HepG2 (cell line): ENCODE data around the gene AP3M1. TPM values are rescaled to one million over a fixed set of nuclear protein-coding genes. Genes with fewer than 3 reads are reported as not detected.
A peak's percentile ranks its signal among the peaks of the same experiment; 100 is the strongest.

Experiments used
- ARNTL ChIP-seq: sonication (generic); formaldehyde crosslinking; IDR thresholded peaks from 2 replicates; pipeline ENCODE4 v1.4.0; 2020; ENCODE audit warnings: mild to moderate bottlenecking, missing genetic modification reagents
- BCL6 ChIP-seq: IDR thresholded peaks from 2 replicates; pipeline ENCODE4 v1.6.1; 2016; ENCODE audit warnings: missing genetic modification reagents, missing compliant biosample characterization
- CBFB ChIP-seq: sonication (generic); formaldehyde crosslinking; IDR thresholded peaks from 2 replicates; pipeline ENCODE4 v1.4.0; 2020; ENCODE audit warnings: missing genetic modification reagents
- HHEX ChIP-seq: IDR thresholded peaks from 2 replicates; pipeline ENCODE4 v1.6.1; 2016; ENCODE audit warnings: control low read depth
- HNRNPL ChIP-seq: fragments of 200-400 bp; formaldehyde crosslinking; IDR thresholded peaks from 2 replicates; pipeline ENCODE4 v1.6.1; 2017; ENCODE audit warnings: mild to moderate bottlenecking, low read depth, low read length
- KDM3A ChIP-seq: IDR thresholded peaks from 2 replicates; pipeline ENCODE4 v1.6.1; 2018; ENCODE audit warnings: low read depth, missing compliant biosample characterization
- SP2 ChIP-seq: sonication (generic); formaldehyde crosslinking; IDR thresholded peaks from 2 replicates; pipeline ENCODE4 v1.5.1; 2020; ENCODE audit warnings: mild to moderate bottlenecking, missing genetic modification reagents
- SP4 ChIP-seq: sonication (generic); formaldehyde crosslinking; IDR thresholded peaks from 2 replicates; pipeline ENCODE4 v1.8.1; 2023; ENCODE audit warnings: mild to moderate bottlenecking, missing genetic modification reagents
- TARDBP ChIP-seq: sonication (generic); formaldehyde crosslinking; IDR thresholded peaks from 2 replicates; pipeline ENCODE4 v1.8.0; 2022; ENCODE audit warnings: mild to moderate bottlenecking, missing genetic modification reagents
- TCF12 ChIP-seq, 2 experiments: fragments of 450-650 bp in 1 of 2; sonication (generic) in 1 of 2; formaldehyde crosslinking in 1 of 2; IDR thresholded peaks; 2 replicates each; pipeline versions ENCODE4 v1.6.1 to v1.8.0; 2017 to 2022; ENCODE audit warnings: antibody characterized with exemption in 1 of 2, mild to moderate bottlenecking in 1 of 2, missing genetic modification reagents in 1 of 2, moderate library complexity in 1 of 2
- TCF7L2 ChIP-seq: IDR thresholded peaks from 2 replicates; pipeline ENCODE4 v1.6.1; 2011; ENCODE audit warnings: mild to moderate bottlenecking, low read depth, low read length, moderate library complexity
- TP53 ChIP-seq: sonication (generic); formaldehyde crosslinking; conservative IDR thresholded peaks from 2 replicates; pipeline ENCODE4 v1.4.0; 2020; ENCODE audit warnings: missing genetic modification reagents
- ZBTB42 ChIP-seq: sonication (generic); formaldehyde crosslinking; IDR thresholded peaks from 2 replicates; pipeline ENCODE4 v1.5.0; 2020; ENCODE audit warnings: mild to moderate bottlenecking, missing genetic modification reagents
- ZNF292 ChIP-seq: sonication (generic); formaldehyde crosslinking; IDR thresholded peaks from 2 replicates; pipeline ENCODE4 v1.8.1; 2022; ENCODE audit warnings: mild to moderate bottlenecking, low read depth, missing genetic modification reagents, borderline replicate concordance
- ZNF780A ChIP-seq: sonication (generic); formaldehyde crosslinking; IDR thresholded peaks from 2 replicates; pipeline ENCODE4 v1.8.0; 2022; ENCODE audit warnings: mild to moderate bottlenecking, missing genetic modification reagents, moderate library complexity
- ZNF792 ChIP-seq: IDR thresholded peaks from 2 replicates; pipeline ENCODE4 v1.6.1; 2016
- ZZZ3 ChIP-seq: sonication (generic); formaldehyde crosslinking; IDR thresholded peaks from 2 replicates; pipeline ENCODE4 v1.4.0; 2020; ENCODE audit warnings: missing genetic modification reagents, mild to moderate bottlenecking, borderline replicate concordance
- polyA plus RNA-seq, 8 experiments: library from polyadenylated mRNA; depleted of rRNA in 3 of 8; stranded (reverse) in 7 of 8; unstranded in 1 of 8; fragments of >200 nt; fragmentation: Illumina TruSeq in 4 of 8; extraction: Trizol in 4 of 8; gene quantifications; 2 replicates each; pipeline versions ENCODE4 v1.2.1 to v1.2.3, GENCODE V29; 2011 to 2016; ENCODE audit warnings: low read depth in 4 of 8, missing spikeins in 1 of 8, mixed read lengths in 1 of 8; ENCODE audit not compliant: insufficient read depth in 1 of 8
- total RNA-seq, 5 experiments: library from RNA; depleted of rRNA; stranded (reverse); fragments of >200 nt; fragmentation: Illumina TruSeq; extraction: Trizol; gene quantifications; 2 replicates each; pipeline ENCODE4 v1.2.3, GENCODE V29; 2016; ENCODE audit warnings: low read depth in 1 of 5
- TF ChIP-seq, protein P1 (sequence below): sonication (generic); formaldehyde crosslinking; IDR thresholded peaks from 2 replicates; pipeline ENCODE4 v1.5.1; 2020; ENCODE audit warnings: mild to moderate bottlenecking, moderate library complexity, missing genetic modification reagents
- TF ChIP-seq, protein P2 (sequence below): sonication (generic); formaldehyde crosslinking; IDR thresholded peaks from 2 replicates; pipeline ENCODE4 v1.8.1; 2023; ENCODE audit warnings: mild to moderate bottlenecking, missing genetic modification reagents, borderline replicate concordance
- TF ChIP-seq, protein P3 (sequence below): sonication (generic); formaldehyde crosslinking; IDR thresholded peaks from 2 replicates; pipeline ENCODE4 v1.4.0; 2020; ENCODE audit warnings: missing genetic modification reagents
- TF ChIP-seq, protein P4 (sequence below): sonication (generic); formaldehyde crosslinking; IDR thresholded peaks from 2 replicates; pipeline ENCODE4 v1.4.0; 2020; ENCODE audit warnings: missing genetic modification reagents, borderline replicate concordance
- TF ChIP-seq, protein P5 (sequence below): sonication (generic); formaldehyde crosslinking; IDR thresholded peaks from 2 replicates; pipeline ENCODE4 v1.5.0; 2020; ENCODE audit warnings: missing genetic modification reagents

The AP3M1 gene
- total and polyA plus RNA-seq, 2 of the 13 experiments (the other 11 are each of a cell fraction or from before 2014, with no cell fraction given), result 29.0 to 31.6 TPM

DNA sequence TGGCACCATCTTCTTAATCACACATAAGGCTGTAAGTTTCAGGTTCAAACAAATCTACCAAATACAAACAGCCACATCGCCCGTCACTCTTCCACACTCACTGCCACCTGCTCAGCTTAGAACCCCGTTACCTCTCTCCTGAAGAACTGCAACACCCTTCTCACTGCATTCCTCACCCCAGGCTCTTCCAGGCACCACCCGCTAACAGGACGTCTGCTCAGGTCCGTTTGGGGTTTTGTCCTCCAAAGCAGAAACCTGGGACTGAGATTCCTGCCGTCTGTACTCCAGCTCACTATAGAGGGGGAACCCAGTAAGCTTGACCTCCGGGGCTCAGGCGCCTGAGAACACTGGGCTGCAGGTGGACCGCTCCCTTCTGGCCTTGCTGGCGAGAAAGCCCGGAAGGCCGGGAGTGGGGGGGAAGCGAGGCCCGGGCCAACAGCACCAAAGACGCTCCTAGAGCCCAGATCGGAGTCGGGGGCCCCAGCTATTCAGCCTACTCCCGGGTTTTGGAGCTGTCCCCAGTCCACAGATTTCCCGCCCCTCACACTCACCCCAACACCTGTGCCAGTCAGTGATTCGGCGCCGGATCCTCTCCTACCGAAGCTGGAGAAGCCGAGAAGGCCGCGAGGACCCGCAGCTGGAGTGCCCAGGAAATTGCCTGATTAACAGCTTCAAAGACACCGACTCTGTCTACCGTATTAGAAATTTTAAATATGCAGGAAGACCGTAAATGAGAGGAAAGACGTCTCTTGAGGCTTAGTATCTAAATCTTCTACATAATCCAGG, at the start of gene AP3M1 (continued):
- no peak for TF ChIP-seq SP4 (CRISPR knock-in tag)
- TF ChIP-seq, protein P1, sequence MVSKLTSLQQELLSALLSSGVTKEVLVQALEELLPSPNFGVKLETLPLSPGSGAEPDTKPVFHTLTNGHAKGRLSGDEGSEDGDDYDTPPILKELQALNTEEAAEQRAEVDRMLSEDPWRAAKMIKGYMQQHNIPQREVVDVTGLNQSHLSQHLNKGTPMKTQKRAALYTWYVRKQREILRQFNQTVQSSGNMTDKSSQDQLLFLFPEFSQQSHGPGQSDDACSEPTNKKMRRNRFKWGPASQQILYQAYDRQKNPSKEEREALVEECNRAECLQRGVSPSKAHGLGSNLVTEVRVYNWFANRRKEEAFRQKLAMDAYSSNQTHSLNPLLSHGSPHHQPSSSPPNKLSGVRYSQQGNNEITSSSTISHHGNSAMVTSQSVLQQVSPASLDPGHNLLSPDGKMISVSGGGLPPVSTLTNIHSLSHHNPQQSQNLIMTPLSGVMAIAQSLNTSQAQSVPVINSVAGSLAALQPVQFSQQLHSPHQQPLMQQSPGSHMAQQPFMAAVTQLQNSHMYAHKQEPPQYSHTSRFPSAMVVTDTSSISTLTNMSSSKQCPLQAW, result peak; percentile 39; the same call in 1 of the 2 replicates
- peak; percentile 76 for TF ChIP-seq TCF7L2
- TF ChIP-seq ZBTB42 (CRISPR knock-in tag), result 0 out of 2 replicates have a peak, but pooled peaks have one; percentile 40
- TF ChIP-seq HHEX, result no peak
- TF ChIP-seq, protein P2, sequence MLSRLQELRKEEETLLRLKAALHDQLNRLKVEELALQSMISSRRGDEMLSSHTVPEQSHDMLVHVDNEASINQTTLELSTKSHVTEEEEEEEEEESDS (CRISPR knock-in tag), result no peak
- TF ChIP-seq TP53, result no peak
- 0 out of 2 replicates have a peak, but pooled peaks have one; percentile 9 for TF ChIP-seq ZZZ3 (CRISPR knock-in tag)
- TF ChIP-seq CBFB, result no peak
- TF ChIP-seq, protein P3, sequence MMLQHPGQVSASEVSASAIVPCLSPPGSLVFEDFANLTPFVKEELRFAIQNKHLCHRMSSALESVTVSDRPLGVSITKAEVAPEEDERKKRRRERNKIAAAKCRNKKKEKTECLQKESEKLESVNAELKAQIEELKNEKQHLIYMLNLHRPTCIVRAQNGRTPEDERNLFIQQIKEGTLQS (CRISPR knock-in tag), result no peak
- peak; percentile 36; the same call in 1 of the 2 replicates for TF ChIP-seq ZNF792 (CRISPR knock-in tag)
- TF ChIP-seq, protein P4, sequence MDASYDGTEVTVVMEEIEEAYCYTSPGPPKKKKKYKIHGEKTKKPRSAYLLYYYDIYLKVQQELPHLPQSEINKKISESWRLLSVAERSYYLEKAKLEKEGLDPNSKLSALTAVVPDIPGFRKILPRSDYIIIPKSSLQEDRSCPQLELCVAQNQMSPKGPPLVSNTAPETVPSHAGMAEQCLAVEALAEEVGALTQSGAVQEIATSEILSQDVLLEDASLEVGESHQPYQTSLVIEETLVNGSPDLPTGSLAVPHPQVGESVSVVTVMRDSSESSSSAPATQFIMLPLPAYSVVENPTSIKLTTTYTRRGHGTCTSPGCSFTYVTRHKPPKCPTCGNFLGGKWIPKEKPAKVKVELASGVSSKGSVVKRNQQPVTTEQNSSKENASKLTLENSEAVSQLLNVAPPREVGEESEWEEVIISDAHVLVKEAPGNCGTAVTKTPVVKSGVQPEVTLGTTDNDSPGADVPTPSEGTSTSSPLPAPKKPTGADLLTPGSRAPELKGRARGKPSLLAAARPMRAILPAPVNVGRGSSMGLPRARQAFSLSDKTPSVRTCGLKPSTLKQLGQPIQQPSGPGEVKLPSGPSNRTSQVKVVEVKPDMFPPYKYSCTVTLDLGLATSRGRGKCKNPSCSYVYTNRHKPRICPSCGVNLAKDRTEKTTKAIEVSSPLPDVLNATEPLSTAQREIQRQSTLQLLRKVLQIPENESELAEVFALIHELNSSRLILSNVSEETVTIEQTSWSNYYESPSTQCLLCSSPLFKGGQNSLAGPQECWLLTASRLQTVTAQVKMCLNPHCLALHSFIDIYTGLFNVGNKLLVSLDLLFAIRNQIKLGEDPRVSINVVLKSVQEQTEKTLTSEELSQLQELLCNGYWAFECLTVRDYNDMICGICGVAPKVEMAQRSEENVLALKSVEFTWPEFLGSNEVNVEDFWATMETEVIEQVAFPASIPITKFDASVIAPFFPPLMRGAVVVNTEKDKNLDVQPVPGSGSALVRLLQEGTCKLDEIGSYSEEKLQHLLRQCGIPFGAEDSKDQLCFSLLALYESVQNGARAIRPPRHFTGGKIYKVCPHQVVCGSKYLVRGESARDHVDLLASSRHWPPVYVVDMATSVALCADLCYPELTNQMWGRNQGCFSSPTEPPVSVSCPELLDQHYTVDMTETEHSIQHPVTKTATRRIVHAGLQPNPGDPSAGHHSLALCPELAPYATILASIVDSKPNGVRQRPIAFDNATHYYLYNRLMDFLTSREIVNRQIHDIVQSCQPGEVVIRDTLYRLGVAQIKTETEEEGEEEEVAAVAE (CRISPR knock-in tag), result 0 out of 2 replicates have a peak, but pooled peaks have one; percentile 15
- no peak for TF ChIP-seq TCF12 (IDR thresholded peaks at IDR 0.05)
- 0 out of 2 replicates have a peak, but pooled peaks have one; percentile 41 for TF ChIP-seq TCF12 (CRISPR knock-in tag; IDR thresholded peaks at IDR 0.05)
- TF ChIP-seq, protein P5, sequence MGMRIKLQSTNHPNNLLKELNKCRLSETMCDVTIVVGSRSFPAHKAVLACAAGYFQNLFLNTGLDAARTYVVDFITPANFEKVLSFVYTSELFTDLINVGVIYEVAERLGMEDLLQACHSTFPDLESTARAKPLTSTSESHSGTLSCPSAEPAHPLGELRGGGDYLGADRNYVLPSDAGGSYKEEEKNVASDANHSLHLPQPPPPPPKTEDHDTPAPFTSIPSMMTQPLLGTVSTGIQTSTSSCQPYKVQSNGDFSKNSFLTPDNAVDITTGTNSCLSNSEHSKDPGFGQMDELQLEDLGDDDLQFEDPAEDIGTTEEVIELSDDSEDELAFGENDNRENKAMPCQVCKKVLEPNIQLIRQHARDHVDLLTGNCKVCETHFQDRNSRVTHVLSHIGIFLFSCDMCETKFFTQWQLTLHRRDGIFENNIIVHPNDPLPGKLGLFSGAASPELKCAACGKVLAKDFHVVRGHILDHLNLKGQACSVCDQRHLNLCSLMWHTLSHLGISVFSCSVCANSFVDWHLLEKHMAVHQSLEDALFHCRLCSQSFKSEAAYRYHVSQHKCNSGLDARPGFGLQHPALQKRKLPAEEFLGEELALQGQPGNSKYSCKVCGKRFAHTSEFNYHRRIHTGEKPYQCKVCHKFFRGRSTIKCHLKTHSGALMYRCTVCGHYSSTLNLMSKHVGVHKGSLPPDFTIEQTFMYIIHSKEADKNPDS (CRISPR knock-in tag), result no peak
- TF ChIP-seq TARDBP, result no peak
- no peak for TF ChIP-seq SP2 (CRISPR knock-in tag)
- peak; percentile 86 for TF ChIP-seq ZNF292 (CRISPR knock-in tag)
- no peak for TF ChIP-seq ZNF780A
- TF ChIP-seq BCL6 (CRISPR knock-in tag), result peak; percentile 6
- no peak for TF ChIP-seq HNRNPL
- TF ChIP-seq KDM3A (CRISPR knock-in tag), result no peak
- TF ChIP-seq ARNTL (CRISPR knock-in tag), result 0 out of 2 replicates have a peak, but pooled peaks have one; percentile 16
